BJ (cell line): Measurements from ENCODE around the gene AGT. TPM values are rescaled to one million over a fixed set of nuclear protein-coding genes. Genes with fewer than 3 reads are reported as not detected.

Source experiments
- CTCF ChIA-PET: fragments of 350-600 bp; formaldehyde crosslinking; extraction: SDS; loops from one replicate; lab custom pipeline; 2021; ENCODE audit warnings: antibody characterized with exemption, inconsistent platforms; lab: Yijun Ruan, JAX
- POLR2A ChIA-PET: fragments of 300-600 bp; sonication (Branson Sonifier 250); formaldehyde crosslinking; extraction: SDS; loops from one replicate; lab custom pipeline; 2021; ENCODE audit warnings: antibody characterized with exemption; lab: Charles Lee
- DNase-seq: peaks from one replicate; pipeline ENCODE4 v3.0.0-alpha.2; 2011; ENCODE audit warnings: low read depth
- H3K27me3 ChIP-seq: 2 replicates; pipeline ENCODE4 v1.6.0; 2011; ENCODE audit warnings: low read length; ENCODE audit not compliant: control insufficient read depth, insufficient read depth
- H3K36me3 ChIP-seq: 2 replicates; pipeline ENCODE4 v1.5.1; 2011; ENCODE audit warnings: low read length; ENCODE audit not compliant: control insufficient read depth, insufficient read depth
- H3K4me3 ChIP-seq: 2 replicates; pipeline ENCODE4 v1.5.1; 2011; ENCODE audit warnings: low read depth, mild to moderate bottlenecking, control low read depth, low read length
- CTCF ChIP-seq: IDR thresholded peaks from 2 replicates; pipeline ENCODE4 v1.5.1; 2011; ENCODE audit warnings: low read depth, mild to moderate bottlenecking, control low read depth, inconsistent platforms, low read length, moderate library complexity; ENCODE audit not compliant: insufficient read depth
- polyA plus RNA-seq: library from polyadenylated mRNA; depleted of rRNA; stranded (reverse); fragments of >200 nt; gene quantifications from 2 replicates; pipeline ENCODE4 v1.2.3, GENCODE V29; 2011

Gene AGT
- polyA plus RNA-seq, 1 experiment: 4.1 TPM

GRCh38 chr1:230690101-230690500, 23.8 kb downstream of the AGT start:
- DNase-seq: peak; percentile 32
- H3K4me3 ChIP-seq: no peak overlapping the region
- ChIA-PET POLR2A (no interaction called here), CTCF (interaction anchor here (1.0 kb wide), 1 partner anchor 21 kb away, joined by 4 read pairs; no protein-coding TSS in a partner anchor)
- TF ChIP-seq CTCF: no peak
- H3K36me3 ChIP-seq: peaks cover 21% of the 10 kb centered on the region
- H3K27me3 ChIP-seq: no peaks in the 10 kb centered on the region

GRCh38 chr1:230686747-230687146, 27.2 kb downstream of the AGT start:
- Histone ChIP-seq H3K4me3 (no peak overlapping the region), H3K27me3 (no peaks in the 10 kb centered on the region), H3K36me3 (peaks cover 17% of the 10 kb centered on the region)
- TF ChIP-seq CTCF: no peak
- DNase-seq: no peak
- POLR2A ChIA-PET: no interaction called here
- CTCF ChIA-PET: no interaction called here

- Histone ChIP-seq H3K4me3 (no peak overlapping the region), H3K36me3 (peaks cover 12% of the 10 kb centered on the region), H3K27me3 (no peaks in the 10 kb centered on the region)
- CTCF ChIA-PET: interaction anchor here (1.0 kb wide), 1 partner anchor 88 kb away, joined by 3 read pairs; no protein-coding TSS in a partner anchor
- DNase-seq: no peak
- no peak for TF ChIP-seq CTCF
- POLR2A ChIA-PET: no interaction called here
Observed at GRCh38 chr1:230684998-230685397, 28.9 kb downstream of the AGT start.

GRCh38 chr1:230684146-230684545, 29.8 kb downstream of the AGT start:
- POLR2A ChIA-PET: no interaction called here
- no peak for TF ChIP-seq CTCF
- no peaks in the 10 kb centered on the region for H3K27me3 ChIP-seq
- CTCF ChIA-PET: interaction anchor here (1.0 kb wide), 1 partner anchor 89 kb away, joined by 3 read pairs; no protein-coding TSS in a partner anchor
- peaks cover 13% of the 10 kb centered on the region for H3K36me3 ChIP-seq
- no peak for DNase-seq
- H3K4me3 ChIP-seq: no peak overlapping the region

GRCh38 chr1:230682882-230683610, 30.9 kb downstream of the AGT start:
- no peak overlapping the region for H3K4me3 ChIP-seq
- CTCF ChIA-PET: interaction anchor here (1.4 to 1.6 kb wide), 4 partner anchors 39 to 90 kb away, joined by 3 to 11 read pairs (median 4); no protein-coding TSS in a partner anchor
- DNase-seq: peak; percentile 49
- H3K36me3 ChIP-seq: peaks cover 10% of the 10 kb centered on the region
- TF ChIP-seq CTCF: no peak
- POLR2A ChIA-PET: interaction anchor here (0.6 kb wide), 1 partner anchor 760 kb away, joined by 4 read pairs; no protein-coding TSS in a partner anchor
- H3K27me3 ChIP-seq: no peaks in the 10 kb centered on the region
